Measurements from ENCODE around the gene PDXDC1.
"Not testable (repeated sequence)": the region's sequence is repeated elsewhere in the genome, so short reads cannot be mapped to it uniquely, and the experiment has no call there.

- not testable (repeated sequence) for TF ChIP-seq EZH2 (IDR thresholded peaks at IDR 0.05); POLR2AphosphoS5 (IDR thresholded peaks at IDR 0.05; ENCODE audit: borderline replicate concordance, low read depth, low read length); FOXP2 (optimal IDR thresholded peaks at IDR 0.05; ENCODE audit: control extremely low read depth, extremely low read length, insufficient read depth)
These were observed 179.2 kb downstream of the PDXDC1 start for GRCh38 chr16:15154005-15154404.

Measured in SK-N-MC (cell line).